ENCODE data around the gene SPECC1. TPM values are rescaled to one million over a fixed set of nuclear protein-coding genes. Genes with fewer than 3 reads are reported as not detected.

The SPECC1 gene
- total and polyA plus RNA-seq, 2 of the 4 experiments (the other 2 are of a cell fraction) = 16.9 to 26.2 TPM

DNA sequence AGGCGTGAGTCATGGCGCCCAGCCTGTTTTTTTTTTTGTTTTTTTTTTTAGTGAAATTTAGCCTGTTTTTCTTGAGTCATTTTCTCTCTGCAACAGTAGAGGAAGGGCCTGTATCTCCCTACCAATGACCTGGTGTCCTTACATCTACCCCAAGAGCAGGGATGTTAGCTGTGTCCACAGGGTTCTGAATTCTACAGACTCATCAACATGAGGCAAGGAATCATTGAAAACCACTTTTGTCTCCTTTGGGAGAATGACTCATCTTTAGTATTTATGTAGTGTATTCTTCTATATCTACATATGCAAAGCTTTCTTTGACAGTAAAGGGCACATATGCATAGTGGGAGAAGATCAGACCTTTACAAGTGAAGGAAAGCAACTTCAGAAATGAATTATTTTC lies 105.3 kb downstream of the SPECC1 start:
- Histone ChIP-seq H3K27me3 (ENCODE audit: control insufficient read depth, insufficient read depth, low read length) (peaks cover 19% of the 10 kb centered on the region), H2BK15ac (ENCODE audit: low read depth, low read length) (no peak overlapping the region), H2BK20ac (ENCODE audit: low read depth, low read length) (no peak overlapping the region), H2AK5ac (ENCODE audit: low read depth, low read length) (no peak overlapping the region), H3K18ac (ENCODE audit: low read depth, low read length) (no peak overlapping the region), H3K4ac (ENCODE audit: low read depth, low read length) (no peak overlapping the region), H3K9ac (ENCODE audit: low read depth, low read length) (no peak overlapping the region), H3K4me2 (ENCODE audit: low read depth, low read length) (no peak overlapping the region), H3K23ac (ENCODE audit: low read depth, low read length) (no peak overlapping the region), H3K4me1 (ENCODE audit: control insufficient read depth, insufficient read depth, low read length) (no peaks in the 10 kb centered on the region), H3K79me1 (ENCODE audit: low read depth in 1 of 2, low read length in 2 of 2) (no peaks in the 10 kb centered on the region), H4K5ac (ENCODE audit: low read depth, low read length) (no peak overlapping the region), H4K91ac (ENCODE audit: insufficient read depth, low read depth, low read length) (no peak overlapping the region), H3K9me1 (ENCODE audit: insufficient read depth, low read length) (no peaks in the 10 kb centered on the region), H3K27ac (ENCODE audit: insufficient read depth, low read length) (no peak overlapping the region), H4K8ac (ENCODE audit: low read depth in 2 of 2, low read length in 2 of 2) (no peak overlapping the region), H4K20me1 (ENCODE audit: insufficient read depth, low read length) (no peaks in the 10 kb centered on the region), H3K4me3 (ENCODE audit: insufficient read depth, low read depth, low read length) (no peak overlapping the region), H3K36me3 (ENCODE audit: control insufficient read depth, insufficient read depth, low read length) (no peaks in the 10 kb centered on the region), H2AK9ac (replicated peaks; ENCODE audit: low read depth, low read length, poor library complexity) (no peak overlapping the region), H2AFZ (replicated peaks; ENCODE audit: low read length, poor library complexity) (no peak overlapping the region), H3K56ac (ENCODE audit: extremely low read depth, insufficient read depth, low read length) (no peak overlapping the region), H2BK5ac (ENCODE audit: low read depth, low read length, poor library complexity, severe bottlenecking) (no peak overlapping the region), H3K9me3 (ENCODE audit: control insufficient read depth, insufficient read depth, low read length) (no peaks in the 10 kb centered on the region), H3K14ac (replicated peaks; ENCODE audit: low read depth, low read length) (no peak overlapping the region), H2BK120ac (ENCODE audit: low read depth, low read length) (no peak overlapping the region)
- CTCF ChIA-PET = interaction anchor here (1.6 kb wide), 1 partner anchor 121 kb away, joined by 4 read pairs; no protein-coding TSS in a partner anchor
- intact Hi-C loops (cut with micrococcal nuclease) = no loop called here
- no TSS peak for BruUV-seq (replicated peaks)
- in situ Hi-C loops (cut with MboI; ENCODE audit: low sequenced_read_pairs) = loop anchor here (5.0 kb wide), 1 partner anchor 122 kb away; no protein-coding TSS in a partner anchor
- dilution Hi-C loops (cut with HindIII; ENCODE audit: low sequenced_read_pairs, unreplicated experiment) = no loop called here
- DNase-seq (peak; percentile 29), ATAC-seq (ENCODE audit: low read depth) (no peak)
- WGBS, 2 experiments (ENCODE audit: extremely low coverage in 2 of 2, insufficient read length in 1 of 2) = no CpG with 5 or more reads among the region's 2 CpGs
- POLR2A ChIA-PET (ENCODE audit: unreplicated experiment) = no interaction called here
- no peak for TF ChIP-seq POLR2A (IDR thresholded peaks at IDR 0.05; ENCODE audit: low read depth, low read length)
- no peak for TF ChIP-seq SMC3 (IDR thresholded peaks at IDR 0.05; ENCODE audit: low read depth, low read length)
- no peak for TF ChIP-seq RAD21 (IDR thresholded peaks at IDR 0.05; ENCODE audit: low read length)
- TF ChIP-seq, protein P1, sequence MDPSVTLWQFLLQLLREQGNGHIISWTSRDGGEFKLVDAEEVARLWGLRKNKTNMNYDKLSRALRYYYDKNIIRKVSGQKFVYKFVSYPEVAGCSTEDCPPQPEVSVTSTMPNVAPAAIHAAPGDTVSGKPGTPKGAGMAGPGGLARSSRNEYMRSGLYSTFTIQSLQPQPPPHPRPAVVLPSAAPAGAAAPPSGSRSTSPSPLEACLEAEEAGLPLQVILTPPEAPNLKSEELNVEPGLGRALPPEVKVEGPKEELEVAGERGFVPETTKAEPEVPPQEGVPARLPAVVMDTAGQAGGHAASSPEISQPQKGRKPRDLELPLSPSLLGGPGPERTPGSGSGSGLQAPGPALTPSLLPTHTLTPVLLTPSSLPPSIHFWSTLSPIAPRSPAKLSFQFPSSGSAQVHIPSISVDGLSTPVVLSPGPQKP (IDR thresholded peaks at IDR 0.05; ENCODE audit: borderline replicate concordance, low read depth, low read length) = no peak
- TF ChIP-seq CHD1 (IDR thresholded peaks at IDR 0.05; ENCODE audit: low read depth, low read length) = no peak
- TF ChIP-seq MXI1 (IDR thresholded peaks at IDR 0.05; ENCODE audit: borderline replicate concordance, low read depth, low read length) = no peak
- TF ChIP-seq MAZ (IDR thresholded peaks at IDR 0.05; ENCODE audit: borderline replicate concordance, low read depth, low read length) = no peak
- TF ChIP-seq RFX5 (IDR thresholded peaks at IDR 0.05; ENCODE audit: low read depth, low read length) = no peak
- TF ChIP-seq CEBPB (IDR thresholded peaks at IDR 0.05; ENCODE audit: low read depth, low read length) = no peak
- TF ChIP-seq, protein P2, sequence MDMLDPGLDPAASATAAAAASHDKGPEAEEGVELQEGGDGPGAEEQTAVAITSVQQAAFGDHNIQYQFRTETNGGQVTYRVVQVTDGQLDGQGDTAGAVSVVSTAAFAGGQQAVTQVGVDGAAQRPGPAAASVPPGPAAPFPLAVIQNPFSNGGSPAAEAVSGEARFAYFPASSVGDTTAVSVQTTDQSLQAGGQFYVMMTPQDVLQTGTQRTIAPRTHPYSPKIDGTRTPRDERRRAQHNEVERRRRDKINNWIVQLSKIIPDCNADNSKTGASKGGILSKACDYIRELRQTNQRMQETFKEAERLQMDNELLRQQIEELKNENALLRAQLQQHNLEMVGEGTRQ (IDR thresholded peaks at IDR 0.05; ENCODE audit: low read depth, low read length) = no peak

Data from IMR-90 (cell line).